PFSK-1 (cell line): ENCODE measurements around the gene LRIG3.

Source experiments
- FOXP2 ChIP-seq: optimal IDR thresholded peaks from 2 replicates; pipeline ENCODE3; 2011; ENCODE audit warnings: borderline replicate concordance, control low read depth, inconsistent platforms; ENCODE audit not compliant: insufficient read depth; ENCODE audit errors: extremely low read length, extremely low read depth
- POLR2AphosphoS5 ChIP-seq: IDR thresholded peaks from 2 replicates; pipeline ENCODE4 v1.6.1; 2012; ENCODE audit warnings: low read depth, mild to moderate bottlenecking, control low read depth, low read length, moderate library complexity
- REST ChIP-seq, 2 experiments: IDR thresholded peaks; 2 replicates each; pipeline versions ENCODE4 v1.6.1 to v1.8.0; 2011 to 2012; ENCODE audit warnings: low read depth in 2 of 2, low read length in 2 of 2, control low read depth in 1 of 2, inconsistent platforms in 1 of 2, mild to moderate bottlenecking in 1 of 2, moderate library complexity in 1 of 2; ENCODE audit not compliant: insufficient read depth in 1 of 2
- SIN3A ChIP-seq: IDR thresholded peaks from 2 replicates; pipeline ENCODE4 v1.6.1; 2012; ENCODE audit warnings: mild to moderate bottlenecking, low read length, moderate library complexity, borderline replicate concordance; ENCODE audit not compliant: insufficient read depth
- TAF1 ChIP-seq: IDR thresholded peaks from 2 replicates; pipeline ENCODE4 v1.6.1; 2012; ENCODE audit warnings: low read length, control low read depth, borderline replicate concordance; ENCODE audit not compliant: insufficient read depth

Gene LRIG3

GRCh38 chr12:58888131-58888783, 32.0 kb downstream of the LRIG3 start:
- TF ChIP-seq FOXP2, result no peak
- TF ChIP-seq TAF1, result no peak
- TF ChIP-seq SIN3A, result no peak
- TF ChIP-seq POLR2AphosphoS5, result no peak
- no peak for TF ChIP-seq REST (IDR thresholded peaks at IDR 0.05; ENCODE audit: insufficient read depth in 1 of 2, low read depth in 2 of 2, low read length in 2 of 2)

- TF ChIP-seq POLR2AphosphoS5 (no peak), REST (IDR thresholded peaks at IDR 0.05; ENCODE audit: insufficient read depth in 1 of 2, low read depth in 2 of 2, low read length in 2 of 2) (no peak), TAF1 (no peak), FOXP2 (no peak), SIN3A (no peak)
Observed at GRCh38 chr12:58887068-58887467, 33.2 kb downstream of the LRIG3 start.

- no peak for TF ChIP-seq FOXP2
- TF ChIP-seq TAF1, result no peak
- no peak for TF ChIP-seq REST (IDR thresholded peaks at IDR 0.05; ENCODE audit: insufficient read depth in 1 of 2, low read depth in 2 of 2, low read length in 2 of 2)
- no peak for TF ChIP-seq POLR2AphosphoS5
- no peak for TF ChIP-seq SIN3A
Observed at GRCh38 chr12:58886474-58886873, 33.8 kb downstream of the LRIG3 start.

DNA sequence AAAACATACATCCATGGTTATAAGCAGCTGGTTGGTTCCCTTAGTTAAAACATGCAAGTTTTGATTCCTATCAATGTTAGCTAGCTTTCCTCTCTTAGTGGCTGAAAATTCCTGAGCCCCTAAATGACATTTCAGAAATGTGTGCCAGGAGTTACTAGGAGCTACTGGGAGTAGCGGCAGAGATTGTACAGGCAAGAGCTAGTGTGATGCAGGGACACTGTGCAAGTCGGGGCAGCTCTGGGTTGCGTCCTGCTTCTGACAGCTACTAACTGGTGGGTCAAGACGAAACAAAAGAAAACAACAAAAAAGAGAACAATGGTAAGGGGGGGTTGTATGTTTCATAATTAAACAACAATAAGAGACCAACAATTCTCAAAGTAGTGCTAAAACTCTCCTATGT, 35.4 kb downstream of the LRIG3 start:
- TF ChIP-seq REST (IDR thresholded peaks at IDR 0.05; ENCODE audit: insufficient read depth in 1 of 2, low read depth in 2 of 2, low read length in 2 of 2) (no peak), FOXP2 (no peak), TAF1 (no peak), SIN3A (no peak)
